ENCODE measurements around the gene RASSF10. TPM values are rescaled to one million over a fixed set of nuclear protein-coding genes. Genes with fewer than 3 reads are reported as not detected.

The RASSF10 gene
- under 0.01 TPM in 1 of 2 replicates, not detected in the other for total RNA-seq

GRCh38 chr11:13008625-13009475 is at the start of gene RASSF10:
TSS of gene RASSF10 (plus strand) at chr11:13009316. CDS start at chr11:13009577, 261 bp downstream.

All from hair follicle dermal papilla cell (primary cell).